Measurements from ENCODE around the gene CCDC167. TPM values are rescaled to one million over a fixed set of nuclear protein-coding genes. Genes with fewer than 3 reads are reported as not detected.

CCDC167 gene
- total RNA-seq, 1 donor from 2014 or later = 16.2 TPM

DNA sequence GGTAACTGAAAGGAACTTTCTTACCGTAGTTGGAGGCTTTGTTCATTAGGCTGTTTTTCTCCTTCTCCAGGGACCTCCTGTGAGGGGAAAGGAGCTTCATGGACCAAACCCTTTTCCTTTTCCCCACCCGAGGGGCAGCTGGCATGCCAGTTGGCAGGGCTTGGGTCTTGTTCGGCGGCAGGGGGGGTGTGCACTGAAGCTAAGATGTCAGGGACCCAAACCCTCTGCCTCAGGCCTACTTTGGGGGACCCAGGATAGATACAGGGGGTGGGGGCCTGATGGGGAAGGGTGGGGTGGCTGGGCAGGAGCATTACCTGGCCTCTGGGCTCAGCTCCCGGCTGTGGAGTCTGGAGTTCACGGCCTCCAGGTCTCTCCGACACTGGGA is 14.9 kb downstream of the CCDC167 start:
- H3K4me1 ChIP-seq (ENCODE audit: control insufficient read depth in 3 of 3, insufficient read depth in 3 of 3, low read length in 3 of 3) = peaks cover 0 to 6% (median 5%) of the 10 kb centered on the region in 3 donors
- H3K27me3 ChIP-seq (ENCODE audit: control insufficient read depth in 3 of 3, insufficient read depth in 3 of 3, low read length in 3 of 3) = no peaks in the 10 kb centered on the region
- no peak overlapping the region for H3K4me3 ChIP-seq (ENCODE audit: low read length in 3 of 3)
- H3K36me3 ChIP-seq (ENCODE audit: control insufficient read depth in 3 of 3, insufficient read depth in 3 of 3, low read length in 3 of 3) = peaks cover 22 to 36% (median 34%) of the 10 kb centered on the region in 3 donors
- H3K9ac ChIP-seq (ENCODE audit: low read depth in 1 of 3, low read length in 3 of 3) = no peak overlapping the region
- H3K9me3 ChIP-seq (ENCODE audit: control insufficient read depth in 3 of 3, low read length in 3 of 3) = no peaks in the 10 kb centered on the region
- no peak overlapping the region for H3K27ac ChIP-seq (ENCODE audit: low read depth, low read length)

GRCh38 chr6:37483917-37484785 is 15.5 kb downstream of the CCDC167 start:
- Histone ChIP-seq H3K36me3 (ENCODE audit: control insufficient read depth in 3 of 3, insufficient read depth in 3 of 3, low read length in 3 of 3) (peaks cover 29 to 42% (median 39%) of the 10 kb centered on the region in 3 donors), H3K27ac (ENCODE audit: low read depth, low read length) (no peak overlapping the region), H3K4me1 (ENCODE audit: control insufficient read depth in 3 of 3, insufficient read depth in 3 of 3, low read length in 3 of 3) (peaks cover 0 to 2% (median 0%) of the 10 kb centered on the region in 3 donors), H3K9ac (ENCODE audit: low read depth in 1 of 3, low read length in 3 of 3) (no peak overlapping the region), H3K27me3 (ENCODE audit: control insufficient read depth in 3 of 3, insufficient read depth in 3 of 3, low read length in 3 of 3) (no peaks in the 10 kb centered on the region), H3K4me3 (ENCODE audit: low read length in 3 of 3) (no peak overlapping the region), H3K9me3 (ENCODE audit: control insufficient read depth in 3 of 3, low read length in 3 of 3) (no peaks in the 10 kb centered on the region)

GRCh38 chr6:37483252-37483901 is 16.3 kb downstream of the CCDC167 start:
- Histone ChIP-seq H3K9me3 (ENCODE audit: control insufficient read depth in 3 of 3, low read length in 3 of 3) (no peaks in the 10 kb centered on the region), H3K4me1 (ENCODE audit: control insufficient read depth in 3 of 3, insufficient read depth in 3 of 3, low read length in 3 of 3) (peaks cover 0 to 2% (median 0%) of the 10 kb centered on the region in 3 donors), H3K27me3 (ENCODE audit: control insufficient read depth in 3 of 3, insufficient read depth in 3 of 3, low read length in 3 of 3) (no peaks in the 10 kb centered on the region), H3K27ac (ENCODE audit: low read depth, low read length) (no peak overlapping the region), H3K9ac (ENCODE audit: low read depth in 1 of 3, low read length in 3 of 3) (no peak overlapping the region), H3K36me3 (ENCODE audit: control insufficient read depth in 3 of 3, insufficient read depth in 3 of 3, low read length in 3 of 3) (peaks cover 34 to 49% (median 47%) of the 10 kb centered on the region in 3 donors), H3K4me3 (ENCODE audit: low read length in 3 of 3) (no peak overlapping the region)

GRCh38 chr6:37482606-37483251 is 17.0 kb downstream of the CCDC167 start:
- Histone ChIP-seq H3K9me3 (ENCODE audit: control insufficient read depth in 3 of 3, low read length in 3 of 3) (no peaks in the 10 kb centered on the region), H3K4me1 (ENCODE audit: control insufficient read depth in 3 of 3, insufficient read depth in 3 of 3, low read length in 3 of 3) (peaks cover 0 to 2% (median 0%) of the 10 kb centered on the region in 3 donors), H3K4me3 (ENCODE audit: low read length in 3 of 3) (no peak overlapping the region), H3K27ac (ENCODE audit: low read depth, low read length) (no peak overlapping the region), H3K36me3 (ENCODE audit: control insufficient read depth in 3 of 3, insufficient read depth in 3 of 3, low read length in 3 of 3) (peaks cover 40 to 54% (median 52%) of the 10 kb centered on the region in 3 donors), H3K9ac (ENCODE audit: low read depth in 1 of 3, low read length in 3 of 3) (no peak overlapping the region), H3K27me3 (ENCODE audit: control insufficient read depth in 3 of 3, insufficient read depth in 3 of 3, low read length in 3 of 3) (no peaks in the 10 kb centered on the region)

DNA sequence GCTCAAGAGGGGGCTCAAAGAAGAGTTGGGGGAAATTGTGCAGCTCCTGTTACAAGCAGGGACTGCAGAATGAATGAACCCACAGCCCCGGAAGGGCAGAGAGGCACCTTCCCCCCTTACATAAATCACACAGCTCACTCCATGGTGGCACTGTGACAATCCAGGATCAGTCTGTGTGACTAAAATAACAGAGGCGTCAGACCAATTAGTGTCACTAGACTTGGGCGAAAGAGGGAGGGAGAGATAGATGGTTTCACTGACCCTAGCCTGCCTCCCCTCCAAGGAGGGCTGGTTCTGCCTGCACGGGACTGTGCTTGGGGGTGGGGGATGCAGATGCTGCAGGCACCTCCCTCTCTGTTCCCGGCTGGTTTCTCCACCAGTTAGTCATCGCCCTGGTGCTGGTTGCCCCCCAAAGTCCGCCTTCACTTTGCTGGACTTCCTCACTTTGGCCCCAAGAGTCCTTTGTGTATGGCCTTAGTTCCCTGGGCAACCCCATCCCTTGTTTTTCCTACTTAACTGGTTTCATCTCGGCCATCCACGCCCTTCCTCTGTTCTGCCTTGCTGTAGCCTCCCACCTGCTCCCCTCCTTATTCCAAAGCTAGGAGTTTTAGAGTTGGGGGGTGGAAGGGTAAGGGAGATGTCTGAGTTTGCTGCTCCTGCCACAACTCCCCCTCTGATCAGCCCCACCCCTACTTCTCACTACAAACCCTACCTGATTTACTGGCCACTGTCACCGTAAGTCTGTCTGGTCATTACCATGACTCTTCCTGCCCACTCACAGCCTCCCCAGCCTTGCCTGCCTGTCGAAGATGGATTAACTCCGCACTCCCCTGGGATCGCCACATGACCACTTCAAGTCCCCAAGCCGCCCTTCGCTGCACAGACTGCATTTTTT is 17.7 kb downstream of the CCDC167 start:
- peaks cover 0 to 2% (median 0%) of the 10 kb centered on the region in 3 donors for H3K4me1 ChIP-seq (ENCODE audit: control insufficient read depth in 3 of 3, insufficient read depth in 3 of 3, low read length in 3 of 3)
- no peak overlapping the region for H3K27ac ChIP-seq (ENCODE audit: low read depth, low read length)

DNA sequence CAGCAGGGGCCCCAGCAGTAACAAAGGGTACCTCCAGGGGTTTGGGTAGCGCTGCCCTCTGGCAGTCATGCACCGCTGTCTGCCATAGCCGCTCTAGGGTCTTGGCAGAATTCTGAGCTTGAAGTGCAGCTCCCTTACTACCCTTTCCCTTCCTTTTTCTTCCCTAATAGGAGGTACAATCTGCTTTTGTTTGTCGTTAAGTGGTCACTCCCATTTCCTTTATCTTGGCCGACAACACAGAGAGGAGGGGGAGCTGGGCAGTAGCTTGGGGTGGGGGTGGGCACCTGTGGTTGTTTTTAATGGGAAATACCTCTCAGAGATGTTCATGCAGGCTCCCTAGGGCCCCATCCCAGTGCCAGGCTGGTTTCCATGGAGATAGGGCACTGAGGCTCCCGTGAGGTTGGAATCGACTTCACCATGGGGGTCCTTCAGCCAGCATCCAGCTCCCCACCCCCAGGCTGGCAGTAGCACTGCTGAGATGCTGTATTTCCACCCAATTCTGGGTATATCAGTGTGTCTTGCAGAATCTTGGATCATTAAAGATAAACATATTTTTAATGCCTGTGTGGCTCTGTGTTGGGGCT is 18.6 kb downstream of the CCDC167 start:
- no peak overlapping the region for H3K4me3 ChIP-seq (ENCODE audit: low read length in 3 of 3)
- no peaks in the 10 kb centered on the region for H3K27me3 ChIP-seq (ENCODE audit: control insufficient read depth in 3 of 3, insufficient read depth in 3 of 3, low read length in 3 of 3)
- H3K36me3 ChIP-seq (ENCODE audit: control insufficient read depth in 3 of 3, insufficient read depth in 3 of 3, low read length in 3 of 3) = peaks cover 47 to 67% (median 58%) of the 10 kb centered on the region in 3 donors
- no peaks in the 10 kb centered on the region for H3K9me3 ChIP-seq (ENCODE audit: control insufficient read depth in 3 of 3, low read length in 3 of 3)
- no peak overlapping the region for H3K27ac ChIP-seq (ENCODE audit: low read depth, low read length)
- H3K9ac ChIP-seq (ENCODE audit: low read depth in 1 of 3, low read length in 3 of 3) = no peak overlapping the region
- H3K4me1 ChIP-seq (ENCODE audit: control insufficient read depth in 3 of 3, insufficient read depth in 3 of 3, low read length in 3 of 3) = peaks cover 0 to 2% (median 0%) of the 10 kb centered on the region in 3 donors

More for the DNA sequence above, 17.7 kb downstream of the CCDC167 start:
- no peak overlapping the region for H3K9ac ChIP-seq (ENCODE audit: low read depth in 1 of 3, low read length in 3 of 3)
- H3K9me3 ChIP-seq (ENCODE audit: control insufficient read depth in 3 of 3, low read length in 3 of 3) = no peaks in the 10 kb centered on the region
- no peak overlapping the region for H3K4me3 ChIP-seq (ENCODE audit: low read length in 3 of 3)
- H3K27me3 ChIP-seq (ENCODE audit: control insufficient read depth in 3 of 3, insufficient read depth in 3 of 3, low read length in 3 of 3) = no peaks in the 10 kb centered on the region
- H3K36me3 ChIP-seq (ENCODE audit: control insufficient read depth in 3 of 3, insufficient read depth in 3 of 3, low read length in 3 of 3) = peaks cover 44 to 59% (median 55%) of the 10 kb centered on the region in 3 donors

GRCh38 chr6:37480118-37480736 is 19.5 kb downstream of the CCDC167 start:
- Histone ChIP-seq H3K4me3 (ENCODE audit: low read length in 3 of 3) (no peak overlapping the region), H3K4me1 (ENCODE audit: control insufficient read depth in 3 of 3, insufficient read depth in 3 of 3, low read length in 3 of 3) (peaks cover 0 to 2% (median 0%) of the 10 kb centered on the region in 3 donors), H3K27me3 (ENCODE audit: control insufficient read depth in 3 of 3, insufficient read depth in 3 of 3, low read length in 3 of 3) (no peaks in the 10 kb centered on the region), H3K9me3 (ENCODE audit: control insufficient read depth in 3 of 3, low read length in 3 of 3) (no peaks in the 10 kb centered on the region), H3K27ac (ENCODE audit: low read depth, low read length) (no peak overlapping the region), H3K9ac (ENCODE audit: low read depth in 1 of 3, low read length in 3 of 3) (no peak overlapping the region), H3K36me3 (ENCODE audit: control insufficient read depth in 3 of 3, insufficient read depth in 3 of 3, low read length in 3 of 3) (peaks cover 51 to 73% (median 62%) of the 10 kb centered on the region in 3 donors)

- H3K9me3 ChIP-seq (ENCODE audit: control insufficient read depth in 3 of 3, low read length in 3 of 3) = no peaks in the 10 kb centered on the region
- peaks cover 59 to 81% (median 69%) of the 10 kb centered on the region in 3 donors for H3K36me3 ChIP-seq (ENCODE audit: control insufficient read depth in 3 of 3, insufficient read depth in 3 of 3, low read length in 3 of 3)
- no peak overlapping the region for H3K4me3 ChIP-seq (ENCODE audit: low read length in 3 of 3)
- no peak overlapping the region for H3K27ac ChIP-seq (ENCODE audit: low read depth, low read length)
- no peaks in the 10 kb centered on the region for H3K27me3 ChIP-seq (ENCODE audit: control insufficient read depth in 3 of 3, insufficient read depth in 3 of 3, low read length in 3 of 3)
- H3K4me1 ChIP-seq (ENCODE audit: control insufficient read depth in 3 of 3, insufficient read depth in 3 of 3, low read length in 3 of 3) = peaks cover 0 to 2% (median 0%) of the 10 kb centered on the region in 3 donors
- H3K9ac ChIP-seq (ENCODE audit: low read depth in 1 of 3, low read length in 3 of 3) = no peak overlapping the region
Observed at GRCh38 chr6:37479266-37479854, 20.3 kb downstream of the CCDC167 start.

All from skeletal muscle tissue (tissue), 4 donors.